ENCODE results near the gene GALNT3.

DNA sequence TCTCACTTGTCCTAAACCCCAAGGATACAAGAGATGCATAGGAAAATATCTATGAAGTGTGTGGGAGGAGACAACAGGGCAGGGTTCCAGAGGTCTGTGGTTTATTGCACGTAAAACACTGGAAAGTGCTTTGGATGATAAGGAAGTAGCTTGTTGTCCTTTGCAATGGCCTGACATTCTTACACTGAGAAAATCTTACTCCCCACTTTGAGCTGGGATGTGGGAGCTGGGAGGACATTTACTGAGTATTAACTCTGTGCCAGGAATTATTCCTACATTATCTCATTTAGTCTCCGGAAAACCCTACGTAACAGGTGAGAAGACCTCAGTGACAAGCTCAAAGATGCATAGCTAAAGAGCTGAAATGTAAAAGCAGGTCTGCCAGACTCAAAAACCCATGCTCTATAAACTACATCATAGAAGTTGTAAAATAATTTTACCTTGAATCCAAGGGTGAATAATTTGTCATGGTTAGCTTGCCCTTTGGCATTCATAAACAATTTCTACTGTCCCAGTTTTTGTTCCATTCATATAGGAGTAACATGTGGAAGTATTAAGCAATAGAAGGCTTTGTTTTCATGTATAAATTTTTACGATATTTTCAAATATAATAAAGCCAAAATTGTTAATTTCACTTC, 9.2 kb upstream of the GALNT3 start:
- TF ChIP-seq, protein P1, sequence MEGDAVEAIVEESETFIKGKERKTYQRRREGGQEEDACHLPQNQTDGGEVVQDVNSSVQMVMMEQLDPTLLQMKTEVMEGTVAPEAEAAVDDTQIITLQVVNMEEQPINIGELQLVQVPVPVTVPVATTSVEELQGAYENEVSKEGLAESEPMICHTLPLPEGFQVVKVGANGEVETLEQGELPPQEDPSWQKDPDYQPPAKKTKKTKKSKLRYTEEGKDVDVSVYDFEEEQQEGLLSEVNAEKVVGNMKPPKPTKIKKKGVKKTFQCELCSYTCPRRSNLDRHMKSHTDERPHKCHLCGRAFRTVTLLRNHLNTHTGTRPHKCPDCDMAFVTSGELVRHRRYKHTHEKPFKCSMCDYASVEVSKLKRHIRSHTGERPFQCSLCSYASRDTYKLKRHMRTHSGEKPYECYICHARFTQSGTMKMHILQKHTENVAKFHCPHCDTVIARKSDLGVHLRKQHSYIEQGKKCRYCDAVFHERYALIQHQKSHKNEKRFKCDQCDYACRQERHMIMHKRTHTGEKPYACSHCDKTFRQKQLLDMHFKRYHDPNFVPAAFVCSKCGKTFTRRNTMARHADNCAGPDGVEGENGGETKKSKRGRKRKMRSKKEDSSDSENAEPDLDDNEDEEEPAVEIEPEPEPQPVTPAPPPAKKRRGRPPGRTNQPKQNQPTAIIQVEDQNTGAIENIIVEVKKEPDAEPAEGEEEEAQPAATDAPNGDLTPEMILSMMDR (IDR thresholded peaks at IDR 0.05; ENCODE audit: insufficient read depth, low read length, poor library complexity, severe bottlenecking) = no peak
- no peak for TF ChIP-seq EZH2phosphoT487 (conservative IDR thresholded peaks at IDR 0.05; ENCODE audit: low read length)
